ENCODE data around the gene RRAGC. TPM values are rescaled to one million over a fixed set of nuclear protein-coding genes. Genes with fewer than 3 reads are reported as not detected.
A peak's percentile ranks its signal among the peaks of the same experiment; 100 is the strongest.

Gene RRAGC
- total RNA-seq, 4 donors from 2014 or later = 14.2 to 20.0 (median 17.5) TPM

GRCh38 chr1:38834937-38835827 lies 24.4 kb downstream of the RRAGC start:
- Histone ChIP-seq H3K4me3 (no peak overlapping the region), H3K27me3 (no peaks in the 10 kb centered on the region), H3K36me3 (peaks cover 0 to 25% (median 2%) of the 10 kb centered on the region in 3 donors), H3K9me3 (no peaks in the 10 kb centered on the region), H3K27ac (no peak overlapping the region), H3K4me1 (peaks cover 0 to 17% (median 0%) of the 10 kb centered on the region in 4 donors)
- TF ChIP-seq EP300 (IDR thresholded peaks at IDR 0.05) (no peak), POLR2A (IDR thresholded peaks at IDR 0.05) (no peak)
- TF ChIP-seq, protein P1, sequence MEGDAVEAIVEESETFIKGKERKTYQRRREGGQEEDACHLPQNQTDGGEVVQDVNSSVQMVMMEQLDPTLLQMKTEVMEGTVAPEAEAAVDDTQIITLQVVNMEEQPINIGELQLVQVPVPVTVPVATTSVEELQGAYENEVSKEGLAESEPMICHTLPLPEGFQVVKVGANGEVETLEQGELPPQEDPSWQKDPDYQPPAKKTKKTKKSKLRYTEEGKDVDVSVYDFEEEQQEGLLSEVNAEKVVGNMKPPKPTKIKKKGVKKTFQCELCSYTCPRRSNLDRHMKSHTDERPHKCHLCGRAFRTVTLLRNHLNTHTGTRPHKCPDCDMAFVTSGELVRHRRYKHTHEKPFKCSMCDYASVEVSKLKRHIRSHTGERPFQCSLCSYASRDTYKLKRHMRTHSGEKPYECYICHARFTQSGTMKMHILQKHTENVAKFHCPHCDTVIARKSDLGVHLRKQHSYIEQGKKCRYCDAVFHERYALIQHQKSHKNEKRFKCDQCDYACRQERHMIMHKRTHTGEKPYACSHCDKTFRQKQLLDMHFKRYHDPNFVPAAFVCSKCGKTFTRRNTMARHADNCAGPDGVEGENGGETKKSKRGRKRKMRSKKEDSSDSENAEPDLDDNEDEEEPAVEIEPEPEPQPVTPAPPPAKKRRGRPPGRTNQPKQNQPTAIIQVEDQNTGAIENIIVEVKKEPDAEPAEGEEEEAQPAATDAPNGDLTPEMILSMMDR (IDR thresholded peaks at IDR 0.05) = peak; percentile 59 to 79 (median 71)
- peak in 1 of 2 donors; percentile 81 for DNase-seq (ENCODE audit: low spot score in 2 of 2)
- WGBS, 2 donors = 28 to 29% methylated on average over 3 of the region's 3 CpGs

DNA sequence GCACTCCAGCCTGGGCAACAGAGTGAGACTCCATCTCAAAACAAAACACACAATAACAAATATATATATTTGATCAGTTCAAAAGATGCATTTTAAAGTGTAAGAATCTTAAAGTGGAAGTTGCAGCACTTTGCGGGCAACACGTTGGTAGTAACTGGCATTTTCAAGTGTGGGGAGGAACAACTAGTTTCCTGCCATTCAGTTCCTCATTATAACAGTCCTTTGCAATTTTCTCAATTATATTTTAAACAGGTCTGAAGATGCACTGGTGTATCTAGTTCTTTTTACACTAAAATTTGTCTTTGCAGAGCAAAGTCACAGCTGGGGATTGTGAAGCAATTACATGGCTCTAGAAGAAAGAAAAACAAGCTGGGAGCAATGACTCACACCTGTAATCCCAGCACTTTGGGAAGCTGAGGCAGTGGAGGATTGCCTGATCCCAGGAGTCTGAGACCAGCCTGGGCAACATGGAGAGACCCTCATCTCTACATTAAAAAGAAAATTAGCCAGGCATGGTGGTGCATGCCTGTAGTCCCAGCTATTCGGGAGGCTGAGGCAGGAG lies 25.3 kb downstream of the RRAGC start:
- no peaks in the 10 kb centered on the region for H3K27me3 ChIP-seq
- H3K36me3 ChIP-seq = peaks cover 0 to 18% (median 2%) of the 10 kb centered on the region in 3 donors
- no peak overlapping the region for H3K27ac ChIP-seq
- no peak for DNase-seq (ENCODE audit: low spot score in 2 of 2)
- H3K4me3 ChIP-seq = no peak overlapping the region
- no peaks in the 10 kb centered on the region for H3K9me3 ChIP-seq
- 83 to 88% methylated on average over 3 of the region's 3 CpGs for WGBS, 2 donors
- TF ChIP-seq, protein P1 (IDR thresholded peaks at IDR 0.05) = no peak
- TF ChIP-seq POLR2A (IDR thresholded peaks at IDR 0.05) (no peak), EP300 (IDR thresholded peaks at IDR 0.05) (no peak)
- peaks cover 0 to 17% (median 0%) of the 10 kb centered on the region in 4 donors for H3K4me1 ChIP-seq

- WGBS, 2 donors = 33 to 36% methylated on average over 3 of the region's 3 CpGs
Measured at GRCh38 chr1:38833146-38833545, 26.4 kb downstream of the RRAGC start.

GRCh38 chr1:38832370-38832734 lies 27.2 kb downstream of the RRAGC start:
- Histone ChIP-seq H3K27ac (no peak overlapping the region), H3K4me3 (no peak overlapping the region), H3K9me3 (no peaks in the 10 kb centered on the region), H3K4me1 (peaks cover 0 to 17% (median 0%) of the 10 kb centered on the region in 4 donors), H3K27me3 (no peaks in the 10 kb centered on the region), H3K36me3 (no peaks in the 10 kb centered on the region)
- TF ChIP-seq POLR2A (IDR thresholded peaks at IDR 0.05) (no peak), EP300 (IDR thresholded peaks at IDR 0.05) (no peak)
- TF ChIP-seq, protein P1 (IDR thresholded peaks at IDR 0.05) = no peak
- WGBS, 2 donors = 92% methylated on average over 3 of the region's 3 CpGs
- DNase-seq (ENCODE audit: low spot score in 2 of 2) = no peak

More at GRCh38 chr1:38833146-38833545, 26.4 kb downstream of the RRAGC start:
- TF ChIP-seq, protein P1 (IDR thresholded peaks at IDR 0.05) = no peak
- no peak for TF ChIP-seq EP300 (IDR thresholded peaks at IDR 0.05)
- TF ChIP-seq POLR2A (IDR thresholded peaks at IDR 0.05) = no peak
- Histone ChIP-seq H3K4me3 (no peak overlapping the region), H3K4me1 (peaks cover 0 to 17% (median 0%) of the 10 kb centered on the region in 4 donors), H3K27ac (no peak overlapping the region), H3K36me3 (peaks cover 0 to 7% (median 2%) of the 10 kb centered on the region in 3 donors), H3K27me3 (no peaks in the 10 kb centered on the region), H3K9me3 (no peaks in the 10 kb centered on the region)
- DNase-seq (ENCODE audit: low spot score in 2 of 2) = no peak
